Body of pancreas (tissue), 4 donors: ENCODE results near the gene DLG1.

ENCODE experiments used
- CTCF ChIP-seq, 7 experiments: fragments of 450-650 bp in 4 of 7; fragments of 200-600 bp in 3 of 7; sonication (generic) in 3 of 7; IDR thresholded peaks; one replicate each; pipeline ENCODE4 v1.5.1; 2016 to 2019; ENCODE audit warnings: antibody characterized with exemption in 7 of 7
- POLR2A ChIP-seq, 3 donors: fragments of 450-650 bp; IDR thresholded peaks; one replicate each; pipeline ENCODE4 v1.6.1; 2016; ENCODE audit warnings: antibody characterized with exemption in 3 of 3, mild to moderate bottlenecking in 2 of 3

- TF ChIP-seq POLR2A (IDR thresholded peaks at IDR 0.05) (no peak), CTCF (IDR thresholded peaks at IDR 0.05) (no peak)
Observed at GRCh38 chr3:197027896-197028727, 270.3 kb downstream of the DLG1 start.
